Osteoblast (primary cell): ENCODE measurements around the gene PDE8B. TPM values are rescaled to one million over a fixed set of nuclear protein-coding genes. Genes with fewer than 3 reads are reported as not detected.

Experiments
- DNase-seq: peaks from one replicate; pipeline ENCODE4 v3.0.0; 2011; ENCODE audit warnings: low spot score, mixed read lengths; ENCODE audit not compliant: insufficient read length; ENCODE audit errors: missing footprints
- H2AFZ ChIP-seq: 2 replicates; pipeline ENCODE4 v1.6.0; 2011; ENCODE audit warnings: mild to moderate bottlenecking, low read length
- H3K27ac ChIP-seq: 2 replicates; pipeline ENCODE4 v1.5.1; 2011; ENCODE audit warnings: mild to moderate bottlenecking, low read depth, low read length, moderate library complexity
- H3K27me3 ChIP-seq: 2 replicates; pipeline ENCODE4 v1.6.0; 2012; ENCODE audit warnings: mild to moderate bottlenecking, control low read depth, inconsistent platforms, low read length, moderate library complexity; ENCODE audit not compliant: insufficient read depth
- H3K36me3 ChIP-seq: 2 replicates; pipeline ENCODE4 v1.5.1; 2011; ENCODE audit warnings: mild to moderate bottlenecking, low read length, control low read depth, moderate library complexity; ENCODE audit not compliant: insufficient read depth
- H3K4me1 ChIP-seq: 2 replicates; pipeline ENCODE4 v1.5.1; 2011; ENCODE audit warnings: mild to moderate bottlenecking, low read length, control low read depth, moderate library complexity; ENCODE audit not compliant: insufficient read depth
- H3K4me2 ChIP-seq: 2 replicates; pipeline ENCODE4 v1.6.0; 2011; ENCODE audit warnings: mild to moderate bottlenecking, low read length; ENCODE audit not compliant: insufficient read depth
- H3K4me3 ChIP-seq: fragments of 200-600 bp; sonication (generic); 3 replicates; pipeline ENCODE4 v1.5.1; 2012; ENCODE audit warnings: mild to moderate bottlenecking, low read length, inconsistent platforms; ENCODE audit not compliant: insufficient read depth
- H3K79me2 ChIP-seq: 2 replicates; pipeline ENCODE4 v1.6.0; 2012; ENCODE audit warnings: mild to moderate bottlenecking, low read length, control low read depth, inconsistent platforms; ENCODE audit not compliant: insufficient read depth
- H3K9me3 ChIP-seq: 2 replicates; pipeline ENCODE4 v1.5.1; 2011; ENCODE audit warnings: low read depth, low read length, control low read depth
- H4K20me1 ChIP-seq: 2 replicates; pipeline ENCODE4 v1.6.0; 2012; ENCODE audit warnings: mild to moderate bottlenecking, low read length, control low read depth; ENCODE audit not compliant: insufficient read depth
- total RNA-seq: library from RNA; depleted of rRNA; stranded (reverse); fragments of >200 nt; gene quantifications from 2 replicates; pipeline ENCODE4 v1.2.3, GENCODE V29; 2012
- TF ChIP-seq, protein P1 (sequence below): IDR thresholded peaks from 2 replicates; pipeline ENCODE4 v1.5.1; 2011; ENCODE audit warnings: mild to moderate bottlenecking, low read depth, low read length, moderate library complexity; ENCODE audit errors: extremely low read depth

PDE8B gene
- total RNA-seq, 1 donor = under 0.01 TPM

GRCh38 chr5:77181596-77182304 lies 28.7 kb upstream of the PDE8B start:
- Histone ChIP-seq H3K9me3 (no peaks in the 10 kb centered on the region), H3K4me1 (no peaks in the 10 kb centered on the region), H3K27ac (no peak overlapping the region), H4K20me1 (no peaks in the 10 kb centered on the region), H3K36me3 (no peaks in the 10 kb centered on the region), H3K4me2 (no peak overlapping the region), H2AFZ (no peak overlapping the region), H3K27me3 (peaks cover 64% of the 10 kb centered on the region), H3K79me2 (no peaks in the 10 kb centered on the region), H3K4me3 (no peak overlapping the region)
- no peak for DNase-seq
- TF ChIP-seq, protein P1, sequence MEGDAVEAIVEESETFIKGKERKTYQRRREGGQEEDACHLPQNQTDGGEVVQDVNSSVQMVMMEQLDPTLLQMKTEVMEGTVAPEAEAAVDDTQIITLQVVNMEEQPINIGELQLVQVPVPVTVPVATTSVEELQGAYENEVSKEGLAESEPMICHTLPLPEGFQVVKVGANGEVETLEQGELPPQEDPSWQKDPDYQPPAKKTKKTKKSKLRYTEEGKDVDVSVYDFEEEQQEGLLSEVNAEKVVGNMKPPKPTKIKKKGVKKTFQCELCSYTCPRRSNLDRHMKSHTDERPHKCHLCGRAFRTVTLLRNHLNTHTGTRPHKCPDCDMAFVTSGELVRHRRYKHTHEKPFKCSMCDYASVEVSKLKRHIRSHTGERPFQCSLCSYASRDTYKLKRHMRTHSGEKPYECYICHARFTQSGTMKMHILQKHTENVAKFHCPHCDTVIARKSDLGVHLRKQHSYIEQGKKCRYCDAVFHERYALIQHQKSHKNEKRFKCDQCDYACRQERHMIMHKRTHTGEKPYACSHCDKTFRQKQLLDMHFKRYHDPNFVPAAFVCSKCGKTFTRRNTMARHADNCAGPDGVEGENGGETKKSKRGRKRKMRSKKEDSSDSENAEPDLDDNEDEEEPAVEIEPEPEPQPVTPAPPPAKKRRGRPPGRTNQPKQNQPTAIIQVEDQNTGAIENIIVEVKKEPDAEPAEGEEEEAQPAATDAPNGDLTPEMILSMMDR = no peak

DNA sequence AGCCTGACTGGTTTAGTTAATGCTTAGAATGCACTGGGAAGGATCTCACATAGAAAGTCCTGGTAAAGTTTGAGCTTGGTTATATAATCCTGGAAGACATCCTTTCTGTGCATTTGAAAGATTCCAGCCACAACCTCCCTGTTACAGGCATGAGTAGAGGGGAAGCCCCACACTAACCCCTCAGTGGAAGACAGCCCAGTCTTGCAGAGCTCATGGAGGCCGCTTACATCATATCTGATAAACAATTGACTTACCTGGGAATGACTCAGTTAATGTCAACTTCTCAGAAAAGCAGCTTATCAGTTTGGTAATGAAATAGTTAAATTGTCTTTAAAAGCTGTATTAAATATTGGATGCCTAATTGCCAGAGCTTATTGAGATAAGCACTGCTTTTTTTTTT lies 28.1 kb upstream of the PDE8B start:
- Histone ChIP-seq H2AFZ (no peak overlapping the region), H3K27ac (no peak overlapping the region), H3K79me2 (no peaks in the 10 kb centered on the region), H3K4me2 (no peak overlapping the region), H3K4me1 (no peaks in the 10 kb centered on the region), H3K27me3 (peaks cover 59% of the 10 kb centered on the region), H4K20me1 (no peaks in the 10 kb centered on the region), H3K4me3 (no peak overlapping the region), H3K9me3 (no peaks in the 10 kb centered on the region), H3K36me3 (no peaks in the 10 kb centered on the region)
- DNase-seq = no peak
- TF ChIP-seq, protein P1 = no peak

DNA sequence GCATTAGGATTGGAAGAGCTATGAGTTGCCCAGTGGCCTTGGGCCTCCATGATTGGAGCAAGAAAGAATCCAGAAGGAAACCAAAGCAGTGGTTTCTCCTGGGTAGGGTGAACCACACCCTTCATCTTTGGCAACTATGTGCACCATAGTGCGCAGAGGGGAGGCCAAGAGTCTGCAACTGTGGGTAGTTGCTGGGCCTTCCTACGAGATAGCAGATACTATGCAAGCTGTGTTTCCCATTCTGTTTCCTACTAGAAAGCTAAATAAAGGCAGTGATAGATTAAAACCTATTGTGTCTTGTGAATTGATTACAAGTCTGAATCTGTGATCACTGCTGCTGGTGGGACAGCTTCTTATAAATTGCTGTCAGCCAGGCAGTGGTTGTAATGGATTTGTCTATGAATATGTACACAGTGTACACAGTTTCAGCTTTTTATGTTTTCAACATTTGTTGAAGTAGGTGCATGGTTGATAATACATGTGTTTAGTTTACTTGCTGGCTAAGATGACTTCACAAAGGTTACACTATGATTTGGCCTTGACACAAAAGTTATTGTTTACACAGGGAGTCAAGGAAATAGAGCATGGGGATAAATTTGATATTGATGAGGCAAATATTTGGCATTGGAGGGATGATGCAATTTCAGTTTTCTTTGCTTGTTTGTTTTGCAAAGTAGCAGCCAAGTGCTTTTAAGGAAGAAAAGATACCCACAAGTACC lies 23.7 kb upstream of the PDE8B start:
- H3K4me3 ChIP-seq = no peak overlapping the region
- H3K79me2 ChIP-seq = no peaks in the 10 kb centered on the region
- TF ChIP-seq, protein P1 = no peak
- no peaks in the 10 kb centered on the region for H3K9me3 ChIP-seq
- peaks cover 37% of the 10 kb centered on the region for H3K27me3 ChIP-seq
- no peaks in the 10 kb centered on the region for H3K36me3 ChIP-seq
- DNase-seq = no peak
- H3K4me1 ChIP-seq = no peaks in the 10 kb centered on the region
- no peak overlapping the region for H2AFZ ChIP-seq
- no peak overlapping the region for H3K27ac ChIP-seq
- H3K4me2 ChIP-seq = no peak overlapping the region
- no peaks in the 10 kb centered on the region for H4K20me1 ChIP-seq

DNA sequence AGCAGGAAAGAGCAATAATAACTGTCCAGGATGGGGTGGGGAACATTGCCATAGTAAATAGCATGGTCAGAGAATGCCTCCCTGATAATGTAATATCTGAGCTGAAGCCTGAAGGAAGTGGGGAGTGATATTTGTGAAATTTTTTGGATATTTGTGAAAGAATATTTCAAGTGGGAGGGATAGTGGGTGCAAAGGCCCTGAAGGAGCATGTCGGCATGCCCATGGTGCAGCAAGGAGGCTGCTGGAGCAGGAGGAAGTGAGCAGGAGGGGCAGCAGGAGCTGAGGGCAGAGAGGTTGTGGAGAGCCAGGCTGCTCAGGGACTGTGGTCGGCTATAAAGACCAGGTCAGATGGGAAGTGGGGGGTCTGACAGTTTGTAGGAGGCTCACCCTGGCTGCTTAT lies 21.1 kb upstream of the PDE8B start:
- no peak overlapping the region for H2AFZ ChIP-seq
- no peaks in the 10 kb centered on the region for H3K79me2 ChIP-seq
- peaks cover 21% of the 10 kb centered on the region for H3K27me3 ChIP-seq

More for the DNA sequence above, 21.1 kb upstream of the PDE8B start:
- H3K36me3 ChIP-seq = no peaks in the 10 kb centered on the region
- no peak for DNase-seq
- H3K4me2 ChIP-seq = no peak overlapping the region
- H3K9me3 ChIP-seq = no peaks in the 10 kb centered on the region
- no peaks in the 10 kb centered on the region for H4K20me1 ChIP-seq
- no peaks in the 10 kb centered on the region for H3K4me1 ChIP-seq
- no peak overlapping the region for H3K27ac ChIP-seq
- TF ChIP-seq, protein P1 = no peak
- no peak overlapping the region for H3K4me3 ChIP-seq
